Measurements from ENCODE around the gene POLR3K.

The POLR3K gene

GRCh38 chr16:78444-79150 is 25.2 kb upstream of the POLR3K start:
- peak; percentile 69 for DNase-seq (ENCODE audit: low spot score)

- peak; percentile 99 for DNase-seq (ENCODE audit: low spot score)
These were observed 24.5 kb upstream of the POLR3K start, which contains the start of gene MPG for GRCh38 chr16:77807-78443. Gene MPG, plus strand, starts transcription at chr16:78225. Its CDS starts 85 bp downstream, at chr16:78310.

DNA sequence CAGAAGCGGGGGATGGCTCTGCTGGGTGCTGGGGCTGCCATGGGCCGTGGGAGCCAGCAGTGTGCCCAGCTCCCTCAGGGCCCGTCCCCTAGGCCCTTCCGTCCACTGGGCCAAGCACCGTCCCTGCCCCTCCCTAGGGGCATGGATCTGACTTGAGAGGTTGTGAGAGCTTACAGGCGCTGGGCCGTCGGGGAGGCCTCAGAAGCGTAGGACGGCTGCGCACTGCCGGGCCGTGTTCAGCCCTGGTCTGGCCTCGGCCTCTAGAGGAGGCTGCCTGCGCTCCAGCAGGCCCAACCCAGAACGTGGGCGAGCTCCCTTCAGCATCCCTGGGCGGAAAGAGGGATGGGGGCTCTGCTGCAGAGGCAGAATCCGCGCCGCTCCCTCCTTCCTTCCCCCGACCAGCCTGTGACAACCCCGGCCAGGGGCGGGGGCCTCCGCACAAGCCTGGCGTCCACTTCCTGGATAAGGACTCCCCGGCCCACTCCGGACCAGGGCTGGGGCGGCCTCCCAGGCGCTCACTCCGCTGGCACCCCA is 23.9 kb upstream of the POLR3K start:
- peak; percentile 73 for DNase-seq (ENCODE audit: low spot score)

DNA sequence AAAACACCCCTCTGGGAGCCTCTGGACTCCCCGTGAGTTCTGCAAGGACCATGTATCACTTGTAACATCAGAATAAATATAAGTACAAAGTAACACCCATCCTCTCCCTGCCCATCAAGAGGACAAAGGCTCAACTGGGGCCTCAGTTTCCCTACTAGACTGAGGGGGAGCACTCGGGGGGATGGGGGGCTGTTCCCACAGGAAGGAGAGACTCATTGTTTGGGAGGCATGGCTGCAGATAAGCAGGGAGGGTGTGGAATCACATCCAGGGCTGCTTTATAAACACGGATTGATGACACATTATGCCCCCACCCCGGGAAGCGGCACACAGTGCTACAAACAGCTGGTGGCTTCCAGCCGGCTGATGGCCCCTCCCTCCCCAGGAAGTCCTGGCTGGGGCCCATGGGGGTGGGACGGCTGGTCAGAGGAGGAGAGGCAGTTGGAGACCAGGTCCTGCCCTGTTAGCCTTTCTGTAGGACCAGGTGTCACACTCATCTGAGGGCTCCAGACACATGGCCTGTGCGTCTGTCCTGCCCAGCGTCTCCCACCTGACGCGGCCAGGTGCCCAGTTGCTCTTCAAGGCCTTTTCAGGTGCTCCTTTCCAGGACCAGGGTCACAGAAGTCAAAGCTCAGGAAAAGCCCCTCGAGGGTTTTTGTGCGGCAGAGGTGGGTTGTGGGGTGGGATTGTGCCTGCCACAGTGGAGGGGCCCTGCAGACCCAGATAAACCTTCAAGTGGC is 23.3 kb upstream of the POLR3K start:
- DNase-seq (ENCODE audit: low spot score): peak; percentile 86

- DNase-seq (ENCODE audit: low spot score): peak; percentile 91
These were observed 22.4 kb upstream of the POLR3K start for GRCh38 chr16:75580-76501.

DNA sequence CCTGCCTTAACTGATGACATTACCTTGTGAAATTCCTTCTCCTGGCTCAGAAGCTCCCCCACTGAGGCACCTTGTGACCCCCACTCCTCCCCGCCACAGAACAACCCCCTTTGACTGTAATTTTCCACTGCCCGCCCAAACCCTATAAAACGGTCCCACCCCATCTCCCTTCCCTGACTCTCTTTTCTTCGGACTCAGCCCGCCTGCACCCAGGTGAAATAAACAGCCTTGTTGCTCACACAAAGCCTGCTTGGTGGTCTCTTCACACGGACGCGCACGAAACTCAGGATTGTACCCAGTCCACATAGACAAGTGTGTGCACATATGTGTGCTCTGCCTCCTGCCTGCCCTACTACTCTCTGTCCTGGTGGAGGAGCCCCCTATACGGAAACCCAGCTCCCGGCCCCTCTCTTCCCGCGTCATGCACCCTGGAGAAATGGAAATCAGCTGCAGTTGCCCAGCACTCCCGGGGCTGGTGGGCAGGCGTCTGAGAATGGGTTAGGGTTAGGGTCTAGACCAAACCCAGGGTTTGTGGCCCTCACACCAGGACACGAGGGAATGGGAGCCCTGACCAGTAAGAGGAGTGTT is 21.4 kb upstream of the POLR3K start:
- no peak for DNase-seq (ENCODE audit: low spot score)

GRCh38 chr16:74051-74746 is 20.8 kb upstream of the POLR3K start:
- no peak for DNase-seq (ENCODE audit: low spot score)

- DNase-seq (ENCODE audit: low spot score): peak; percentile 95
These were observed 19.4 kb upstream of the POLR3K start, which contains the start of gene RHBDF1 for GRCh38 chr16:72561-73548. Gene RHBDF1, minus strand, starts transcription at chr16:72631. Its CDS starts 7,616 bp downstream, at chr16:65015.

DNA sequence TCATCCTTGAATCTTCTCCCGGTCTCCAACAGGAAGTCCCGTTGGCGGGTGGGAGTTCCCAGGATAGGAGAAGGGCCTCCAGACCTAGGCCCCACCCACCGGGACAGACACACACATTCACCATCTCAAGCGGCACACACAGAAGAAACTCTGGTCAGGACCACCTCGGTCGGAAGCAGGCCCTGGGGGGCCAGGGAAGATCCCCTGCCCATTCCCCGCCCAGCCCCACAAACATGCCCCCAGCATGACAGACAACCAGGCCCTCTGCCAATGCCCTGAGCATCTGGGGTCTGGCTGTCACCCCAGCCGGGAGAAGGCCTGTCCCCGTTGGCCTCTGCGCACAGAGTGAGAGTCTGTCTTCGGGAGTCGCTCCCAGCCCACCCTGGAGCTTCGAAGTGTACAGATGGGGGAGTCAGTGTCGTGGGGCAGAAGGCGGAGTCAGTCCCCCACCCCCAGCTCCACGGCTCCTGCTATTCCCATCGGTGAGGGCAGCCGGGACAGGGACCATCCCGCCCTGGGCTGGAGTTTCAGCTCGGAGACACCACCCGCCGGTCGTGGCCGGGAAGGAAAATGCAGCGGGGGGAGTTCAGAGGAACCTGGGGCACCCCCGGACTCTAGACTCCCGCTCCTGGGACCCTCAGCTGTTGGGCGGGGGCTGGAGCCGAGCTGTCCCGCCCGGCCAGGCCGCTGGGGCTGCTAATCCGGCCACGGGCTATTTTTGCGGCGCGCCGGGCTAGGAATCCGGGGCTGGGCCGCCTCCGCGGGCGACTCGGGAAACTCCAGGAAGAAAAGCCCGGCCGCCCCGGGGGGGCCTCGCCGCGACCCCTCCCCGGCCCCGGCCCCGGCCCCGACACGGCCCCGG is 18.4 kb upstream of the POLR3K start:
- DNase-seq (ENCODE audit: low spot score): peak; percentile 88

DNA sequence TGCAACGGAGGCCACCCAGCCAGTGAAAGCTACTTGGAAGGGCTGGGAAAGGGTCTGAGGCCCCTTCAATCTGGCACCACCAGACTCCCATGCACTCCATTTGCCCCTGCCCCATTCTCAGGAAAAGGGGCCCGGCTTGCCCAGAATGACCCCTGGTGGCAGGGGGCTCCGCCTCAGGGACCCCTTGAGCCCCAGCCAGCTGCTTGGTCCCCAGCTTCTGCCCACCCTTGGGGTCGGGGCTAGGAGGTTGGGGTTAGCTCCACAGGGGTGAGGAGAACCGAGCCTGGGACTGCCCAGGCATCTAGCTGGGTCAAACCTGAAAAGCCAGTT is 17.8 kb upstream of the POLR3K start:
- DNase-seq (ENCODE audit: low spot score): no peak

DNA sequence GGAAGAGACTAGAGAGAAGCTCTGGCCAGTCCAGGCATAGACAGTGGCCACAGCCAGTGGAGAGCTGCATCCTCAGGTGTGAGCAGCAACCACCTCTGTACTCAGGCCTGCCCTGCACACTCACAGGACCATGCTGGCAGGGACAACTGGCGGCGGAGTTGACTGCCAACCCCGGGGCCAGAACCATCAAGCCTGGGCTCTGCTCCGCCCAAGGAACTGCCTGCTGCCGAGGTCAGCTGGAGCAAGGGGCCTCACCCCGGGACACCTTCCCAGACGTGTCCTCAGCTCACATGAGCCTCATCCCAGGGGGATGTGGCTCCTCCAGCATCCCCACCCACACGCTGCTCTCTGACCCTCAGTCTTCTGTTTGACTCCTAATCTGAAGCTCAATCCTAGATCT is 15.8 kb upstream of the POLR3K start:
- no peak for DNase-seq (ENCODE audit: low spot score)

DNA sequence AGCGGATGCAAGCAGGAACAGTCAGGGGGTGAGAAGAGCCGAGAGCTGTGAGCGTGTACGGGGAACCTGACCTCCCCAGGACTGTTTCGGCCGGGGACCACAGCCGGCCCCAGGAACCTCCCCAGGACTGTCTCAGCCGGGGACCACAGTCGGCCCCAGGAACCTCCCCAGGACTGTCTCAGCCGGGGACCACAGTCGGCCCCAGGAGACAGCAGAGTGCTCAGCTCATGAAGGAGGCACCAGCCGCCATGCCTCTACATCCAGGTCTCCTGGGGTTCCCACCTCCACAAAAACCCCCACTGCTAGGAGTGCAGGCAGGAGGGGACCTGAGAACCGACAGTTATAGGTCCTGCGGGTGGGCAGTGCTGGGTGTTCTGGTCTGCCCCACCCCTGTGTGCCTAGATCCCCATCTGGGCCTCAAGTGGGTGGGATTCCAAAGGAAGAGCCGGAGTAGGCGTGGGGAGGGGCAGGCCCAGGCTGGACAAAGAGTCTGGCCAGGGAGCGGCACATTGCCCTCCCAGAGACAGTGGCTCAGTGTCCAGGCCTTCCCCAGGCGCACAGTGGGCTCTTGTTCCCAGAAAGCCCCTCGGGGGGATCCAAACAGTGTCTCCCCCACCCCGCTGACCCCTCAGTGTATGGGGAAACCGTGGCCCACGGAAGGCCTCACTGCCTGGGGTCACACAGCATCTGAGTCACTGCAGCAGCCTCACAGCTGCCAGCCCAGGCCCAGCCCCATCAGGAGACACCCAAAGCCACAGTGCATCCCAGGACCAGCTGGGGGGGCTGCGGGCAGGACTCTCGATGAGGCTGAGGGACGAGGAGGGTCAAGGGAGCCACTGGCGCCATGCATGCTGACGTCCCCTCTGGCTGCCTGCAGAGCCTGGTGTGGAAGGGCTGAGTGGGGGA is 14.7 kb upstream of the POLR3K start:
- no peak for DNase-seq (ENCODE audit: low spot score)

- DNase-seq (ENCODE audit: low spot score): no peak
These were observed 13.9 kb upstream of the POLR3K start for GRCh38 chr16:67183-67791.

- DNase-seq (ENCODE audit: low spot score): no peak
These were observed 13.1 kb upstream of the POLR3K start for GRCh38 chr16:66309-67182.

GRCh38 chr16:65745-66144 is 12.3 kb upstream of the POLR3K start:
- peak; percentile 88 for DNase-seq (ENCODE audit: low spot score)

- no peak for DNase-seq (ENCODE audit: low spot score)
These were observed 11.5 kb upstream of the POLR3K start for GRCh38 chr16:64914-65255.

All from GM03348 (cell line).